ENCODE results near the gene TMEM54.

TMEM54 gene

GRCh38 chr1:32891630-32892029 lies 9.6 kb downstream of the TMEM54 start:
- no peak overlapping the region for H3K4me3 Mint-ChIP-seq
- no peak overlapping the region for H3K27ac Mint-ChIP-seq
- no peak for DNase-seq
- peaks cover 10% of the 10 kb centered on the region for H3K4me1 Mint-ChIP-seq
- TF ChIP-seq CTCF (IDR thresholded peaks at IDR 0.05) = no peak
- peaks cover 70% of the 10 kb centered on the region for H3K27me3 Mint-ChIP-seq (ENCODE audit: low read depth, poor library complexity)
- peaks cover 4% of the 10 kb centered on the region for H3K9me3 Mint-ChIP-seq
- no peaks in the 10 kb centered on the region for H3K36me3 Mint-ChIP-seq (ENCODE audit: low read depth)

- no peak for TF ChIP-seq CTCF (IDR thresholded peaks at IDR 0.05)
- Mint-ChIP-seq H3K4me3 (no peak overlapping the region), H3K4me1 (peaks cover 10% of the 10 kb centered on the region), H3K9me3 (peaks cover 4% of the 10 kb centered on the region), H3K36me3 (ENCODE audit: low read depth) (no peaks in the 10 kb centered on the region), H3K27ac (no peak overlapping the region), H3K27me3 (ENCODE audit: low read depth, poor library complexity) (peaks cover 72% of the 10 kb centered on the region)
- no peak for DNase-seq
These were observed 10.0 kb downstream of the TMEM54 start for GRCh38 chr1:32891241-32891570.

- H3K4me1 Mint-ChIP-seq = peaks cover 10% of the 10 kb centered on the region
- H3K27me3 Mint-ChIP-seq (ENCODE audit: low read depth, poor library complexity) = peaks cover 75% of the 10 kb centered on the region
- no peaks in the 10 kb centered on the region for H3K36me3 Mint-ChIP-seq (ENCODE audit: low read depth)
- H3K9me3 Mint-ChIP-seq = peaks cover 4% of the 10 kb centered on the region
- H3K4me3 Mint-ChIP-seq = no peak overlapping the region
- no peak overlapping the region for H3K27ac Mint-ChIP-seq
- no peak for DNase-seq
- no peak for TF ChIP-seq CTCF (IDR thresholded peaks at IDR 0.05)
These were observed 10.5 kb downstream of the TMEM54 start for GRCh38 chr1:32890516-32891240.

DNA sequence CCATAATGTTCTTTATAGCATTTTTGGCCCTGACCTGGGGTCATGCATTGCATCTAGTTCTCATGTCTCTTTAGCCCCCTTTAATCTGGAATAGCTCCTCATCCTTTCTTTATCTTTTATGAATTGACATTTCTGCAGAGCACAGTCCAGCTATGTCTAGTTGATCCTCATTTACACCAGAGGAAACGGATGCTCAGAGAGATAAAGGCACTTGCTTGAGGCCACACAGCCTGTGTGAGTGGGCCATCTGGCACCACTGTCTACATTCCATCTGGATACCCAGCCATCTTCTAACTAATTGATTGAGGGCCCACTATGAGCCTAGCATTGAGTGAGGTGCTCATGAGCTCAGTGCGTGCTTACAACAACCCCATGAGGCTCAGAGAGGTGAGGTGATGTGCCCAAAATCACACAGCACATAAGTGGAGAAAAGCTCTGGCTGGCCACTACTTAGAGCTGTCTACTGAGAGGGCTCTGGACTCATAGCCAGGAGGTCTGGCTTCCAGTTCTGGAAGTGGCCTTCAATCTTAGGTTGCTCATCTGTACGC lies 11.4 kb downstream of the TMEM54 start:
- H3K4me3 Mint-ChIP-seq = no peak overlapping the region
- H3K27me3 Mint-ChIP-seq (ENCODE audit: low read depth, poor library complexity) = peaks cover 84% of the 10 kb centered on the region
- H3K4me1 Mint-ChIP-seq = peaks cover 17% of the 10 kb centered on the region
- H3K9me3 Mint-ChIP-seq = peaks cover 4% of the 10 kb centered on the region
- H3K36me3 Mint-ChIP-seq (ENCODE audit: low read depth) = no peaks in the 10 kb centered on the region
- H3K27ac Mint-ChIP-seq = no peak overlapping the region
- no peak for DNase-seq
- TF ChIP-seq CTCF (IDR thresholded peaks at IDR 0.05) = no peak

DNA sequence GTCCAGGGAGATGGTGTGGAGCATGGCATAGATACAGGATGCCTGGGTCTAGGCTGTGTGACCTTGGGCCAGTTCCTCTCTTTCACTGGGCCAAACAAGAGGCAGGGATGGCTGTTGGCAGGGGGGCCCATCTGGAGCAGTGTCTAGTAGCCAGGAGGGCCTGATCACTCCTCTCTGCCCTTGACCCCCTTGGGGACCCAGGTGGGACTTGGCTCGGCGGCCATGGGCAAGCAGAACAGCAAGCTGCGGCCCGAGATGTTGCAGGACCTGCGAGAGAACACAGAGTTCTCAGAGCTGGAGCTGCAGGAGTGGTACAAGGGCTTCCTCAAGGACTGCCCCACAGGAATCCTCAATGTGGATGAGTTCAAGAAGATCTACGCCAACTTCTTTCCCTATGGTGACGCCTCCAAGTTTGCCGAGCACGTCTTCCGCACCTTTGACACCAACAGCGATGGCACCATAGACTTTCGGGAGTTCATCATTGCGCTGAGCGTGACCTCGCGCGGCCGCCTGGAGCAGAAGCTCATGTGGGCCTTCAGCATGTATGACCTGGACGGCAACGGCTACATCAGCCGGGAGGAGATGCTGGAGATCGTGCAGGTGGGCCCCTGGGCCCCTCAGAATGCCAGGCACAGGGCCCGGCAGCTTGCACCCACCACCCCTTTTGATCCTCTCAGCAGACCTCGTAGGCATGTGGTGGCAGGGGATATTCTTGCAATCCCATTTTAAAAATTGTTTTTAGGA lies 12.3 kb downstream of the TMEM54 start:
- H3K4me1 Mint-ChIP-seq = peaks cover 22% of the 10 kb centered on the region
- H3K27ac Mint-ChIP-seq = no peak overlapping the region

More for the DNA sequence above, 12.3 kb downstream of the TMEM54 start:
- DNase-seq = no peak
- Mint-ChIP-seq H3K4me3 (no peak overlapping the region), H3K9me3 (peaks cover 4% of the 10 kb centered on the region), H3K36me3 (ENCODE audit: low read depth) (no peaks in the 10 kb centered on the region), H3K27me3 (ENCODE audit: low read depth, poor library complexity) (peaks cover 90% of the 10 kb centered on the region)
- no peak for TF ChIP-seq CTCF (IDR thresholded peaks at IDR 0.05)
